SJCRH30 (cell line): ENCODE results near the gene TOM1L2. TPM values are rescaled to one million over a fixed set of nuclear protein-coding genes. Genes with fewer than 3 reads are reported as not detected.
A peak's percentile ranks its signal among the peaks of the same experiment; 100 is the strongest.

ENCODE experiments used
- DNase-seq, 2 experiments: peaks; one replicate each; pipeline ENCODE4 v3.0.0-alpha.2; 2015 to 2020
- H3K27ac ChIP-seq: fragments of 250-450 bp; sonication (Bioruptor Pico); 2 replicates; pipeline ENCODE4 v1.5.1; 2020; ENCODE audit warnings: mild to moderate bottlenecking, moderate library complexity
- H3K27me3 ChIP-seq: fragments of 250-450 bp; sonication (Bioruptor Pico); 2 replicates; pipeline ENCODE4 v1.5.1; 2020; ENCODE audit warnings: mild to moderate bottlenecking, moderate library complexity
- H3K36me3 ChIP-seq: fragments of 250-450 bp; sonication (Bioruptor Pico); 2 replicates; pipeline ENCODE4 v1.5.1; 2020; ENCODE audit warnings: mild to moderate bottlenecking, moderate library complexity
- H3K4me1 ChIP-seq: fragments of 250-450 bp; sonication (Bioruptor Pico); 2 replicates; pipeline ENCODE4 v1.5.1; 2020; ENCODE audit warnings: mild to moderate bottlenecking, moderate library complexity
- H3K4me3 ChIP-seq: fragments of 250-450 bp; sonication (Bioruptor Pico); 2 replicates; pipeline ENCODE4 v1.5.1; 2020; ENCODE audit warnings: mild to moderate bottlenecking, moderate library complexity
- H3K9me3 ChIP-seq: fragments of 250-450 bp; sonication (Bioruptor Pico); replicated peaks from 2 replicates; pipeline ENCODE4 v1.5.1; 2020; ENCODE audit warnings: mild to moderate bottlenecking, moderate library complexity
- total RNA-seq: library from RNA; depleted of rRNA; stranded (reverse); fragments of >200 nt; shearing (Covaris generic); gene quantifications from 2 replicates; pipeline ENCODE4 v1.2.3, GENCODE V29; 2014; rRNA removed

The TOM1L2 gene
- total RNA-seq = 22.3 and 30.0 TPM in 2 replicates

- no peak within 1 kb of the TSS for H3K27ac ChIP-seq
- DNase-seq = peak; percentile 100
Observed at GRCh38 chr17:17972126-17972951, at the start of gene TOM1L2, which contains the start of gene DRC3. Gene TOM1L2 (minus strand): TSS chr17:17972400. CDS start chr17:17972313, 87 bp downstream. Gene DRC3 (plus strand): TSS chr17:17972862. CDS start chr17:17977599, 4,737 bp downstream.

GRCh38 chr17:18021372-18021771 lies 49.2 kb upstream of the TOM1L2 start:
- H3K27me3 ChIP-seq = no peaks in the 10 kb centered on the region
- no peaks in the 10 kb centered on the region for H3K9me3 ChIP-seq
- no peak overlapping the region for H3K27ac ChIP-seq
- no peak for DNase-seq
- no peak overlapping the region for H3K4me3 ChIP-seq
- H3K4me1 ChIP-seq = no peaks in the 10 kb centered on the region
- no peaks in the 10 kb centered on the region; the same call in 1 of the 2 replicates for H3K36me3 ChIP-seq

More at GRCh38 chr17:17972126-17972951, at the start of gene TOM1L2, which contains the start of gene DRC3:
- Histone ChIP-seq H3K27me3 (0 out of 2 replicates have a peak, but pooled peaks cover 4% of the 10 kb centered on the region), H3K4me3 (peak within 1 kb of the TSS; percentile 78), H3K36me3 (no peaks in the 10 kb centered on the region), H3K4me1 (peaks cover 5% of the 10 kb centered on the region; the same call in 1 of the 2 replicates), H3K9me3 (no peaks in the 10 kb centered on the region)

GRCh38 chr17:18020971-18021370 lies 48.8 kb upstream of the TOM1L2 start:
- H3K4me3 ChIP-seq = no peak overlapping the region
- no peak overlapping the region for H3K27ac ChIP-seq
- peaks cover under 1% of the 10 kb centered on the region; the same call in 1 of the 2 replicates for H3K36me3 ChIP-seq
- no peaks in the 10 kb centered on the region for H3K4me1 ChIP-seq
- no peaks in the 10 kb centered on the region for H3K27me3 ChIP-seq
- DNase-seq = no peak
- H3K9me3 ChIP-seq = no peaks in the 10 kb centered on the region

- DNase-seq = no peak
- peaks cover 2% of the 10 kb centered on the region; the same call in 1 of the 2 replicates for H3K36me3 ChIP-seq
- H3K27ac ChIP-seq = no peak overlapping the region
- no peaks in the 10 kb centered on the region for H3K4me1 ChIP-seq
- H3K9me3 ChIP-seq = no peaks in the 10 kb centered on the region
- no peaks in the 10 kb centered on the region for H3K27me3 ChIP-seq
- no peak overlapping the region for H3K4me3 ChIP-seq
Observed at GRCh38 chr17:18019838-18020154, 47.6 kb upstream of the TOM1L2 start.

- Histone ChIP-seq H3K36me3 (peaks cover 2% of the 10 kb centered on the region; the same call in 1 of the 2 replicates), H3K27ac (no peak overlapping the region), H3K4me1 (no peaks in the 10 kb centered on the region), H3K27me3 (no peaks in the 10 kb centered on the region), H3K4me3 (no peak overlapping the region), H3K9me3 (no peaks in the 10 kb centered on the region)
- no peak for DNase-seq
Observed at GRCh38 chr17:18018411-18018921, 46.3 kb upstream of the TOM1L2 start.

GRCh38 chr17:18017958-18018357 lies 45.8 kb upstream of the TOM1L2 start:
- H3K36me3 ChIP-seq = peaks cover 2% of the 10 kb centered on the region; the same call in 1 of the 2 replicates
- no peak overlapping the region for H3K4me3 ChIP-seq
- no peak for DNase-seq
- H3K9me3 ChIP-seq = no peaks in the 10 kb centered on the region
- no peaks in the 10 kb centered on the region for H3K4me1 ChIP-seq
- H3K27me3 ChIP-seq = no peaks in the 10 kb centered on the region
- H3K27ac ChIP-seq = no peak overlapping the region

- Histone ChIP-seq H3K27ac (no peak overlapping the region), H3K36me3 (peaks cover 2% of the 10 kb centered on the region; the same call in 1 of the 2 replicates), H3K4me1 (no peaks in the 10 kb centered on the region), H3K9me3 (no peaks in the 10 kb centered on the region), H3K27me3 (no peaks in the 10 kb centered on the region), H3K4me3 (no peak overlapping the region)
- no peak for DNase-seq
Observed at GRCh38 chr17:18016426-18016825, 44.2 kb upstream of the TOM1L2 start.

- no peak overlapping the region for H3K4me3 ChIP-seq
- H3K27me3 ChIP-seq = no peaks in the 10 kb centered on the region
- DNase-seq = no peak
- no peaks in the 10 kb centered on the region for H3K4me1 ChIP-seq
- no peaks in the 10 kb centered on the region for H3K9me3 ChIP-seq
- peaks cover 2% of the 10 kb centered on the region; the same call in 1 of the 2 replicates for H3K36me3 ChIP-seq
- H3K27ac ChIP-seq = no peak overlapping the region
Observed at GRCh38 chr17:18015593-18015992, 43.4 kb upstream of the TOM1L2 start.

- Histone ChIP-seq H3K27ac (no peak overlapping the region), H3K4me3 (no peak overlapping the region), H3K9me3 (no peaks in the 10 kb centered on the region), H3K4me1 (no peaks in the 10 kb centered on the region; the same call in 1 of the 2 replicates), H3K36me3 (peaks cover 2% of the 10 kb centered on the region; the same call in 1 of the 2 replicates), H3K27me3 (no peaks in the 10 kb centered on the region)
- no peak for DNase-seq
Observed at GRCh38 chr17:18014006-18014405, 41.8 kb upstream of the TOM1L2 start.

GRCh38 chr17:18011286-18011685 lies 39.1 kb upstream of the TOM1L2 start:
- peaks cover 2% of the 10 kb centered on the region; the same call in 1 of the 2 replicates for H3K36me3 ChIP-seq
- DNase-seq = no peak
- no peaks in the 10 kb centered on the region for H3K9me3 ChIP-seq
- H3K4me3 ChIP-seq = no peak overlapping the region
- no peak overlapping the region for H3K27ac ChIP-seq
- no peaks in the 10 kb centered on the region for H3K27me3 ChIP-seq
- no peaks in the 10 kb centered on the region; the same call in 1 of the 2 replicates for H3K4me1 ChIP-seq

GRCh38 chr17:18009609-18010420 lies 37.6 kb upstream of the TOM1L2 start:
- DNase-seq = no peak
- H3K4me1 ChIP-seq = no peaks in the 10 kb centered on the region; the same call in 1 of the 2 replicates
- no peak overlapping the region for H3K4me3 ChIP-seq
- no peaks in the 10 kb centered on the region for H3K9me3 ChIP-seq
- no peaks in the 10 kb centered on the region for H3K27me3 ChIP-seq
- no peak overlapping the region for H3K27ac ChIP-seq
- no peaks in the 10 kb centered on the region; the same call in 1 of the 2 replicates for H3K36me3 ChIP-seq

- no peak overlapping the region for H3K4me3 ChIP-seq
- H3K9me3 ChIP-seq = no peaks in the 10 kb centered on the region
- peak; percentile 56 to 58 for DNase-seq
- H3K27ac ChIP-seq = no peak overlapping the region
- no peaks in the 10 kb centered on the region; the same call in 1 of the 2 replicates for H3K4me1 ChIP-seq
- H3K27me3 ChIP-seq = no peaks in the 10 kb centered on the region
- H3K36me3 ChIP-seq = no peaks in the 10 kb centered on the region; the same call in 1 of the 2 replicates
Observed at GRCh38 chr17:18008496-18009268, 36.5 kb upstream of the TOM1L2 start.

- H3K27ac ChIP-seq = no peak overlapping the region
- no peak for DNase-seq
- no peaks in the 10 kb centered on the region; the same call in 1 of the 2 replicates for H3K4me1 ChIP-seq
- H3K27me3 ChIP-seq = no peaks in the 10 kb centered on the region
- H3K9me3 ChIP-seq = no peaks in the 10 kb centered on the region
- H3K4me3 ChIP-seq = no peak overlapping the region
- no peaks in the 10 kb centered on the region; the same call in 1 of the 2 replicates for H3K36me3 ChIP-seq
Observed at GRCh38 chr17:18006495-18007239, 34.5 kb upstream of the TOM1L2 start.
